ENCODE measurements around the gene IGFBP3. TPM values are rescaled to one million over a fixed set of nuclear protein-coding genes. Genes with fewer than 3 reads are reported as not detected.

Gene IGFBP3
- total and polyA plus RNA-seq, 2 of the 13 experiments (the other 11 are each of a cell fraction or from before 2014, with no cell fraction given) = 57.5 TPM; not detected in 1

DNA sequence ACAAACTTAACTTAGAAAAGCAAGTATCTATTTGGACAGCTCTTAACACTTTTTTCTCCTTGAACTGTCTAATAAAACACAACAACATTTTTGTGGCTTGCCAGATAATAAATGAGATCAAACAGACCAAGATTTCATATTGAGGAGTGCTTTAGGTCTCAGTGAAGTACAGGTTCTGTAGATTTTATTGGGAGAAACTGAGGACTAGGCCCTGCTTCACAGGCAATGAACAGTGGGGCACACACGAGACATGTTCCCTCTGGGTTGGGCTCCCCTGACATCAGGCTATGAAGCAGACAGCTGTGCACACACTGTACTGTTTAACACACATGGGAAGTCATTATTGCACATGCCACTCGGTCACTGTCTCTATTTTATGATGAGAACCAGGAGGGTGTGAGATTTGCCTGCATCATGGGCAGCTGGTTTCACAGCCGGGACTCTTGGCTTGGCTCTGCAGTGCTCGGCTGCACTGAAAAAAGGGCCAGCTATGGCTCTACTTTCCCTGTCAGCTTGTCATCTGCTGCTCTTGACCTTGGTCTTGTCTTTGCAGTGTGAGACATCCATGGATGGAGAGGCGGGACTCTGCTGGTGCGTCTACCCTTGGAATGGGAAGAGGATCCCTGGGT, 28.6 kb downstream of the IGFBP3 start (continued):
- TF ChIP-seq, protein P1, sequence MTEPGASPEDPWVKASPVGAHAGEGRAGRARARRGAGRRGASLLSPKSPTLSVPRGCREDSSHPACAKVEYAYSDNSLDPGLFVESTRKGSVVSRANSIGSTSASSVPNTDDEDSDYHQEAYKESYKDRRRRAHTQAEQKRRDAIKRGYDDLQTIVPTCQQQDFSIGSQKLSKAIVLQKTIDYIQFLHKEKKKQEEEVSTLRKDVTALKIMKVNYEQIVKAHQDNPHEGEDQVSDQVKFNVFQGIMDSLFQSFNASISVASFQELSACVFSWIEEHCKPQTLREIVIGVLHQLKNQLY (CRISPR knock-in tag; IDR thresholded peaks at IDR 0.05) = no peak; the same call in 1 of the 2 replicates
- TF ChIP-seq SMAD9 (CRISPR knock-in tag; IDR thresholded peaks at IDR 0.05) = no peak
- TF ChIP-seq NCOA1 (CRISPR knock-in tag; IDR thresholded peaks at IDR 0.05) = no peak
- no peak for TF ChIP-seq ZNF883 (CRISPR knock-in tag; IDR thresholded peaks at IDR 0.05; ENCODE audit: not compliant biosample characterization)
- no peak for TF ChIP-seq SETDB1 (CRISPR knock-in tag; IDR thresholded peaks at IDR 0.05; ENCODE audit: borderline replicate concordance)
- peak; percentile 43; the same call in 1 of the 2 replicates for TF ChIP-seq ZFY (CRISPR knock-in tag; IDR thresholded peaks at IDR 0.05)
- peak; percentile 93 for TF ChIP-seq ZSCAN20 (CRISPR knock-in tag; IDR thresholded peaks at IDR 0.05; ENCODE audit: borderline replicate concordance)
- no peak for TF ChIP-seq AGO1 (IDR thresholded peaks at IDR 0.05; ENCODE audit: low read depth, low read length, poor library complexity, severe bottlenecking)
- TF ChIP-seq, protein P2, sequence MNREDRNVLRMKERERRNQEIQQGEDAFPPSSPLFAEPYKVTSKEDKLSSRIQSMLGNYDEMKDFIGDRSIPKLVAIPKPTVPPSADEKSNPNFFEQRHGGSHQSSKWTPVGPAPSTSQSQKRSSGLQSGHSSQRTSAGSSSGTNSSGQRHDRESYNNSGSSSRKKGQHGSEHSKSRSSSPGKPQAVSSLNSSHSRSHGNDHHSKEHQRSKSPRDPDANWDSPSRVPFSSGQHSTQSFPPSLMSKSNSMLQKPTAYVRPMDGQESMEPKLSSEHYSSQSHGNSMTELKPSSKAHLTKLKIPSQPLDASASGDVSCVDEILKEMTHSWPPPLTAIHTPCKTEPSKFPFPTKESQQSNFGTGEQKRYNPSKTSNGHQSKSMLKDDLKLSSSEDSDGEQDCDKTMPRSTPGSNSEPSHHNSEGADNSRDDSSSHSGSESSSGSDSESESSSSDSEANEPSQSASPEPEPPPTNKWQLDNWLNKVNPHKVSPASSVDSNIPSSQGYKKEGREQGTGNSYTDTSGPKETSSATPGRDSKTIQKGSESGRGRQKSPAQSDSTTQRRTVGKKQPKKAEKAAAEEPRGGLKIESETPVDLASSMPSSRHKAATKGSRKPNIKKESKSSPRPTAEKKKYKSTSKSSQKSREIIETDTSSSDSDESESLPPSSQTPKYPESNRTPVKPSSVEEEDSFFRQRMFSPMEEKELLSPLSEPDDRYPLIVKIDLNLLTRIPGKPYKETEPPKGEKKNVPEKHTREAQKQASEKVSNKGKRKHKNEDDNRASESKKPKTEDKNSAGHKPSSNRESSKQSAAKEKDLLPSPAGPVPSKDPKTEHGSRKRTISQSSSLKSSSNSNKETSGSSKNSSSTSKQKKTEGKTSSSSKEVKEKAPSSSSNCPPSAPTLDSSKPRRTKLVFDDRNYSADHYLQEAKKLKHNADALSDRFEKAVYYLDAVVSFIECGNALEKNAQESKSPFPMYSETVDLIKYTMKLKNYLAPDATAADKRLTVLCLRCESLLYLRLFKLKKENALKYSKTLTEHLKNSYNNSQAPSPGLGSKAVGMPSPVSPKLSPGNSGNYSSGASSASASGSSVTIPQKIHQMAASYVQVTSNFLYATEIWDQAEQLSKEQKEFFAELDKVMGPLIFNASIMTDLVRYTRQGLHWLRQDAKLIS (CRISPR knock-in tag; IDR thresholded peaks at IDR 0.05) = peak; percentile 94
- no peak for TF ChIP-seq THAP11 (CRISPR knock-in tag; IDR thresholded peaks at IDR 0.05)
- TF ChIP-seq ZNF766 (CRISPR knock-in tag; IDR thresholded peaks at IDR 0.05; ENCODE audit: borderline replicate concordance) = peak; percentile 92; the same call in 1 of the 2 replicates
- TF ChIP-seq, protein P3, sequence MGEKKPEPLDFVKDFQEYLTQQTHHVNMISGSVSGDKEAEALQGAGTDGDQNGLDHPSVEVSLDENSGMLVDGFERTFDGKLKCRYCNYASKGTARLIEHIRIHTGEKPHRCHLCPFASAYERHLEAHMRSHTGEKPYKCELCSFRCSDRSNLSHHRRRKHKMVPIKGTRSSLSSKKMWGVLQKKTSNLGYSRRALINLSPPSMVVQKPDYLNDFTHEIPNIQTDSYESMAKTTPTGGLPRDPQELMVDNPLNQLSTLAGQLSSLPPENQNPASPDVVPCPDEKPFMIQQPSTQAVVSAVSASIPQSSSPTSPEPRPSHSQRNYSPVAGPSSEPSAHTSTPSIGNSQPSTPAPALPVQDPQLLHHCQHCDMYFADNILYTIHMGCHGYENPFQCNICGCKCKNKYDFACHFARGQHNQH (CRISPR knock-in tag; IDR thresholded peaks at IDR 0.05) = no peak; the same call in 1 of the 2 replicates
- no peak for TF ChIP-seq CBFB (CRISPR knock-in tag; IDR thresholded peaks at IDR 0.05)
- TF ChIP-seq DMTF1 (CRISPR knock-in tag; IDR thresholded peaks at IDR 0.05) = no peak
- no peak for TF ChIP-seq PTBP1 (IDR thresholded peaks at IDR 0.05; ENCODE audit: low read depth, low read length, poor library complexity, severe bottlenecking)
- TF ChIP-seq SALL2 (CRISPR knock-in tag; IDR thresholded peaks at IDR 0.05) = no peak
- TF ChIP-seq STAG1 (CRISPR knock-in tag; IDR thresholded peaks at IDR 0.05) = no peak
- TF ChIP-seq ZNF367 (CRISPR knock-in tag; IDR thresholded peaks at IDR 0.05; ENCODE audit: borderline replicate concordance) = no peak
- TF ChIP-seq SIX1 (CRISPR knock-in tag; IDR thresholded peaks at IDR 0.05; ENCODE audit: borderline replicate concordance) = no peak

All from HepG2 (cell line).